ENCODE results near the gene SRM. TPM values are rescaled to one million over a fixed set of nuclear protein-coding genes. Genes with fewer than 3 reads are reported as not detected.
A peak's percentile ranks its signal among the peaks of the same experiment; 100 is the strongest.

The SRM gene
- total and polyA plus RNA-seq, 2 of the 13 experiments (the other 11 are each of a cell fraction or from before 2014, with no cell fraction given), result 27.9 to 31.8 TPM

GRCh38 chr1:11024874-11025203 is 35.0 kb downstream of the SRM start:
- in situ Hi-C loops (cut with HindIII; ENCODE audit: extremely low pct_ligation_motif_present, low pct_unique_long_range_greater_than_20kb) (loop anchor here (25.0 kb wide), 1 partner anchor 612 kb away; no protein-coding TSS in a partner anchor), intact Hi-C loops (cut with micrococcal nuclease; ENCODE audit: unreplicated experiment) (no loop called here)
- H3K79me2 ChIP-seq (ENCODE audit: insufficient read depth, low read length), result no peaks in the 10 kb centered on the region
- H3K27ac ChIP-seq (ENCODE audit: extremely low read length, insufficient read depth, low read length), result no peak overlapping the region
- no peaks in the 10 kb centered on the region for H3K4me1 ChIP-seq (ENCODE audit: insufficient read depth, low read length)
- H3K9me3 ChIP-seq (ENCODE audit: low read length), result no peaks in the 10 kb centered on the region
- ATAC-seq, result no peak
- TSS peak; percentile 4 for BruUV-seq (replicated peaks)
- ChIA-PET POLR2A (no interaction called here), CTCF (ENCODE audit: low intra/inter-chr PET ratio, low total read pairs) (no interaction called here)
- FAIRE-seq, result no peak
- TF ChIP-seq SIX1 (CRISPR knock-in tag; IDR thresholded peaks at IDR 0.05; ENCODE audit: borderline replicate concordance), result no peak
- TF ChIP-seq ZNF224 (CRISPR knock-in tag; IDR thresholded peaks at IDR 0.05), result no peak
- no peak for TF ChIP-seq ZNF850 (CRISPR knock-in tag; conservative IDR thresholded peaks at IDR 0.05)
- no peak for TF ChIP-seq TEF (CRISPR knock-in tag; IDR thresholded peaks at IDR 0.05)
- no peak for TF ChIP-seq ZNF543 (CRISPR knock-in tag; IDR thresholded peaks at IDR 0.05)
- TF ChIP-seq ZC3H4 (CRISPR knock-in tag; IDR thresholded peaks at IDR 0.05; ENCODE audit: borderline replicate concordance), result no peak
- TF ChIP-seq ZBTB49 (CRISPR knock-in tag; IDR thresholded peaks at IDR 0.05; ENCODE audit: borderline replicate concordance), result no peak
- TF ChIP-seq AGO1 (IDR thresholded peaks at IDR 0.05; ENCODE audit: low read depth, low read length, poor library complexity, severe bottlenecking), result no peak
- TF ChIP-seq ZBTB1 (CRISPR knock-in tag; IDR thresholded peaks at IDR 0.05; ENCODE audit: borderline replicate concordance), result no peak
- TF ChIP-seq HNF4G (IDR thresholded peaks at IDR 0.05; ENCODE audit: borderline replicate concordance, low read depth, low read length), result no peak
- no peak for TF ChIP-seq HNF4G (CRISPR knock-in tag; IDR thresholded peaks at IDR 0.05; ENCODE audit: borderline replicate concordance, low read depth)
- TF ChIP-seq ZNF30 (CRISPR knock-in tag; IDR thresholded peaks at IDR 0.05), result no peak
- no peak for TF ChIP-seq ZSCAN9 (CRISPR knock-in tag; IDR thresholded peaks at IDR 0.05; ENCODE audit: borderline replicate concordance)
- TF ChIP-seq NR0B2 (CRISPR knock-in tag; IDR thresholded peaks at IDR 0.05), result no peak
- no peak for TF ChIP-seq ESRRA (CRISPR knock-in tag; IDR thresholded peaks at IDR 0.05; ENCODE audit: low read depth)
- TF ChIP-seq ZNF792 (CRISPR knock-in tag; IDR thresholded peaks at IDR 0.05), result no peak
- no peak for TF ChIP-seq UBTF (CRISPR knock-in tag; IDR thresholded peaks at IDR 0.05)
- TF ChIP-seq MYC (CRISPR knock-in tag; IDR thresholded peaks at IDR 0.05; ENCODE audit: borderline replicate concordance), result no peak
- H2AFZ ChIP-seq (ENCODE audit: low read length), result no peak overlapping the region
- no peak overlapping the region for H3K4me2 ChIP-seq (ENCODE audit: low read depth, low read length)
- H4K20me1 ChIP-seq (ENCODE audit: insufficient read depth, low read length), result no peaks in the 10 kb centered on the region; the same call in 1 of the 2 replicates
- no peaks in the 10 kb centered on the region for H3K27me3 ChIP-seq (ENCODE audit: control insufficient read depth in 1 of 2, insufficient read depth in 2 of 2, low read length in 2 of 2)
- WGBS (ENCODE audit: low lambda C conversion rate), result 98% methylated on average over 2 of the region's 2 CpGs
- DNase-seq (ENCODE audit: low spot score), result no peak
- no peak overlapping the region for H3K4me3 ChIP-seq (replicated peaks in 1 of 3; ENCODE audit: insufficient read depth in 1 of 3, low read depth in 2 of 3, low read length in 3 of 3)
- peaks cover 16 to 62% of the 10 kb centered on the region in 2 experiments for H3K36me3 ChIP-seq (replicated peaks in 1 of 2; ENCODE audit: control insufficient read depth in 1 of 2, insufficient read depth in 2 of 2, low read length in 2 of 2)
- H3K9ac ChIP-seq (ENCODE audit: insufficient read depth, low read depth, low read length), result no peak overlapping the region
